Neural progenitor cell (in vitro differentiated cells): ENCODE data around the gene IQCC. TPM values are rescaled to one million over a fixed set of nuclear protein-coding genes. Genes with fewer than 3 reads are reported as not detected.

Experiments
- DNase-seq: peaks from one replicate; pipeline ENCODE4 v3.0.0-alpha.2; 2016; ENCODE audit warnings: low spot score
- H2AFZ ChIP-seq: fragments of 200-600 bp; sonication (generic); replicated peaks from 2 replicates; pipeline ENCODE4 v1.6.1; 2016; ENCODE audit warnings: antibody characterized with exemption
- H3F3A ChIP-seq: fragments of 200-600 bp; sonication (generic); 2 replicates; pipeline ENCODE4 v1.6.1; 2016; ENCODE audit warnings: antibody characterized with exemption, low read depth
- H3K27ac ChIP-seq: fragments of 200-600 bp; sonication (generic); 2 replicates; pipeline ENCODE4 v1.5.1; 2016; ENCODE audit warnings: mild to moderate bottlenecking
- H3K27me3 ChIP-seq: fragments of 200-600 bp; sonication (generic); 2 replicates; pipeline ENCODE4 v1.6.1; 2016; ENCODE audit warnings: mild to moderate bottlenecking, moderate library complexity
- H3K36me3 ChIP-seq: fragments of 200-600 bp; sonication (generic); 2 replicates; pipeline ENCODE4 v1.5.1; 2016
- H3K4me1 ChIP-seq: fragments of 200-600 bp; sonication (generic); 2 replicates; pipeline ENCODE4 v1.6.1; 2016; ENCODE audit warnings: mixed run types
- H3K4me2 ChIP-seq: fragments of 200-600 bp; sonication (generic); 2 replicates; pipeline ENCODE4 v1.6.1; 2016
- H3K4me3 ChIP-seq: fragments of 200-600 bp; sonication (generic); 2 replicates; pipeline ENCODE4 v1.5.1; 2016
- H3K79me2 ChIP-seq: fragments of 200-600 bp; sonication (generic); 2 replicates; pipeline ENCODE4 v1.6.1; 2016; ENCODE audit warnings: low read depth
- H3K9ac ChIP-seq: fragments of 200-600 bp; sonication (generic); 2 replicates; pipeline ENCODE4 v1.6.1; 2016
- H3K9me3 ChIP-seq: fragments of 200-600 bp; sonication (generic); 2 replicates; pipeline ENCODE4 v1.5.1; 2016; ENCODE audit warnings: low read depth
- H4K20me1 ChIP-seq: fragments of 200-600 bp; sonication (generic); 2 replicates; pipeline ENCODE4 v1.6.1; 2016; ENCODE audit warnings: low read depth
- H3K27ac Mint-ChIP-seq: 3 replicates; pipeline ENCODE4 v1.8.0; 2021; ENCODE audit warnings: mixed read lengths
- H3K27me3 Mint-ChIP-seq: 2 replicates; pipeline ENCODE4 v1.8.0; 2022; ENCODE audit warnings: low read depth, mild to moderate bottlenecking, inconsistent platforms, moderate library complexity, mixed read lengths; ENCODE audit not compliant: insufficient read depth
- H3K36me3 Mint-ChIP-seq: 3 replicates; pipeline ENCODE4 v1.8.0; 2021; ENCODE audit warnings: mixed read lengths
- H3K4me1 Mint-ChIP-seq: 3 replicates; pipeline ENCODE4 v1.8.0; 2021; ENCODE audit warnings: mixed read lengths
- H3K4me3 Mint-ChIP-seq: 3 replicates; pipeline ENCODE4 v1.8.0; 2021; ENCODE audit warnings: mild to moderate bottlenecking, moderate library complexity, mixed read lengths
- H3K9me3 Mint-ChIP-seq: 3 replicates; pipeline ENCODE4 v1.8.0; 2020; ENCODE audit warnings: mixed read lengths
- CTCF ChIP-seq: fragments of 200-600 bp; sonication (generic); IDR thresholded peaks from 2 replicates; pipeline ENCODE4 v1.5.1; 2017; ENCODE audit warnings: antibody characterized with exemption, mild to moderate bottlenecking
- EZH2 ChIP-seq: fragments of 200-600 bp; sonication (generic); IDR thresholded peaks from 2 replicates; pipeline ENCODE4 v1.6.1; 2017; ENCODE audit warnings: antibody characterized with exemption, mild to moderate bottlenecking, moderate library complexity
- EZH2phosphoT487 ChIP-seq: fragments of 200-600 bp; sonication (generic); IDR thresholded peaks from 2 replicates; pipeline ENCODE4 v1.6.1; 2017; ENCODE audit warnings: antibody characterized with exemption
- total RNA-seq: library from RNA; depleted of rRNA; stranded (reverse); fragments of >200 nt; gene quantifications from 2 replicates; pipeline ENCODE4 v1.2.3, GENCODE V29; 2015; ENCODE audit warnings: low replicate concordance

The IQCC gene
- total RNA-seq, 1 donor from 2014 or later: 5.8 TPM

GRCh38 chr1:32256473-32257226 is 51.2 kb downstream of the IQCC start:
- Histone ChIP-seq H2AFZ (no peak overlapping the region), H3K4me2 (no peak overlapping the region), H3K4me3 (no peak overlapping the region), H3F3A (no peaks in the 10 kb centered on the region), H4K20me1 (no peaks in the 10 kb centered on the region), H3K4me1 (no peaks in the 10 kb centered on the region), H3K79me2 (no peaks in the 10 kb centered on the region), H3K27me3 (no peaks in the 10 kb centered on the region), H3K36me3 (no peaks in the 10 kb centered on the region), H3K27ac (no peak overlapping the region), H3K9me3 (no peaks in the 10 kb centered on the region), H3K9ac (no peak overlapping the region)
- no peaks in the 10 kb centered on the region for H3K36me3 Mint-ChIP-seq
- peaks cover 2% of the 10 kb centered on the region for H3K4me1 Mint-ChIP-seq
- no peaks in the 10 kb centered on the region for H3K9me3 Mint-ChIP-seq
- TF ChIP-seq CTCF: no peak
- TF ChIP-seq EZH2phosphoT487: no peak
- no peak for TF ChIP-seq EZH2
- H3K27me3 Mint-ChIP-seq: peaks cover 6% of the 10 kb centered on the region
- no peak for DNase-seq
- no peak overlapping the region for H3K4me3 Mint-ChIP-seq
- H3K27ac Mint-ChIP-seq: no peak overlapping the region

- no peak overlapping the region for H3K9ac ChIP-seq
- Mint-ChIP-seq H3K9me3 (no peaks in the 10 kb centered on the region), H3K36me3 (no peaks in the 10 kb centered on the region), H3K27me3 (peaks cover 6% of the 10 kb centered on the region), H3K4me1 (peaks cover 2% of the 10 kb centered on the region), H3K4me3 (no peak overlapping the region), H3K27ac (no peak overlapping the region)
- no peaks in the 10 kb centered on the region for H3K36me3 ChIP-seq
- no peak for TF ChIP-seq EZH2
- H3F3A ChIP-seq: no peaks in the 10 kb centered on the region
- H3K9me3 ChIP-seq: no peaks in the 10 kb centered on the region
- no peaks in the 10 kb centered on the region for H3K79me2 ChIP-seq
- no peak overlapping the region for H3K27ac ChIP-seq
- H3K4me2 ChIP-seq: no peak overlapping the region
- H3K27me3 ChIP-seq: no peaks in the 10 kb centered on the region
- no peak overlapping the region for H2AFZ ChIP-seq
- DNase-seq: no peak
- H3K4me3 ChIP-seq: no peak overlapping the region
- no peaks in the 10 kb centered on the region for H4K20me1 ChIP-seq
- H3K4me1 ChIP-seq: no peaks in the 10 kb centered on the region
Measured at GRCh38 chr1:32257227-32257508, 51.7 kb downstream of the IQCC start.

Other genes starting within 250 kb of the IQCC start
- 159 and 201 TPM in 2 replicates for gene KHDRBS1, start 191.8 kb upstream of the IQCC start, total RNA-seq
- 2.3 and 11.7 TPM in 2 replicates for gene TMEM39B, start 132.7 kb upstream of the IQCC start, total RNA-seq
- 58.5 and 69.3 TPM in 2 replicates for gene KPNA6, start 97.6 kb upstream of the IQCC start, total RNA-seq
- gene TXLNA, start 26.0 kb upstream of the IQCC start, total RNA-seq: 37.2 and 51.0 TPM in 2 replicates
- gene CCDC28B, start 5.1 kb upstream of the IQCC start, total RNA-seq: 6.5 and 16.4 TPM in 2 replicates
- not detected in 2 replicates for gene DCDC2B, start 3.4 kb downstream of the IQCC start, total RNA-seq
- 6.0 and 13.7 TPM in 2 replicates for gene TMEM234, start 16.7 kb downstream of the IQCC start, total RNA-seq
- gene EIF3I, start 16.7 kb downstream of the IQCC start, total RNA-seq: 204 and 220 TPM in 2 replicates
- gene FAM167B, start 41.6 kb downstream of the IQCC start, total RNA-seq: 0.17 and 5.3 TPM in 2 replicates
- gene LCK, start 45.6 kb downstream of the IQCC start, total RNA-seq: 0.32 and 0.77 TPM in 2 replicates
- 129 and 145 TPM in 2 replicates for gene HDAC1, start 86.4 kb downstream of the IQCC start, total RNA-seq
- 258 and 542 TPM in 2 replicates for gene MARCKSL1, start 130.6 kb downstream of the IQCC start, total RNA-seq
- 3.8 and 7.6 TPM in 2 replicates for gene FAM229A, start 156.8 kb downstream of the IQCC start, total RNA-seq
- not detected in 2 replicates for gene TSSK3, start 156.9 kb downstream of the IQCC start, total RNA-seq
- gene BSDC1, start 188.8 kb downstream of the IQCC start, total RNA-seq: 47.5 and 67.4 TPM in 2 replicates